Measurements from ENCODE around the gene EGFL7. TPM values are rescaled to one million over a fixed set of nuclear protein-coding genes. Genes with fewer than 3 reads are reported as not detected.
A peak's percentile ranks its signal among the peaks of the same experiment; 100 is the strongest.

Gene EGFL7
- total and polyA plus RNA-seq, 2 of the 13 experiments (the other 11 are each of a cell fraction or from before 2014, with no cell fraction given) = 0.20 to 5.1 TPM

GRCh38 chr9:136644593-136645351 is 17.9 kb upstream of the EGFL7 start (continued):
- peak; percentile 84 for TF ChIP-seq PAXIP1 (CRISPR knock-in tag; conservative IDR thresholded peaks at IDR 0.05)
- no peak for TF ChIP-seq CCDC6 (CRISPR knock-in tag; IDR thresholded peaks at IDR 0.05)
- no peak for TF ChIP-seq U2AF2 (IDR thresholded peaks at IDR 0.05; ENCODE audit: low read depth, low read length)
- no peak; the same call in 1 of the 2 replicates for TF ChIP-seq HOXD1 (CRISPR knock-in tag; IDR thresholded peaks at IDR 0.05)
- no peak for TF ChIP-seq SNAPC4 (CRISPR knock-in tag; IDR thresholded peaks at IDR 0.05)
- no peak for TF ChIP-seq ETS1 (CRISPR knock-in tag; IDR thresholded peaks at IDR 0.05)
- TF ChIP-seq ZNF777 (CRISPR knock-in tag; IDR thresholded peaks at IDR 0.05) = no peak
- TF ChIP-seq MEIS2 (CRISPR knock-in tag; IDR thresholded peaks at IDR 0.05) = no peak
- TF ChIP-seq ZNF143 (CRISPR knock-in tag; IDR thresholded peaks at IDR 0.05) = no peak
- TF ChIP-seq ZNF607 (CRISPR knock-in tag; IDR thresholded peaks at IDR 0.05; ENCODE audit: borderline replicate concordance) = peak; percentile 85
- 0 out of 2 replicates have a peak, but pooled peaks have one; percentile 63 for TF ChIP-seq DMTF1 (CRISPR knock-in tag; IDR thresholded peaks at IDR 0.05)
- no peak for TF ChIP-seq KLF13 (CRISPR knock-in tag; IDR thresholded peaks at IDR 0.05)
- no peak for TF ChIP-seq ZBTB25 (CRISPR knock-in tag; IDR thresholded peaks at IDR 0.05)
- no peak for TF ChIP-seq ARID2 (CRISPR knock-in tag; IDR thresholded peaks at IDR 0.05; ENCODE audit: borderline replicate concordance)
- TF ChIP-seq ZNF552 (CRISPR knock-in tag; IDR thresholded peaks at IDR 0.05; ENCODE audit: borderline replicate concordance) = 0 out of 2 replicates have a peak, but pooled peaks have one; percentile 56

Measured in HepG2 (cell line).